ENCODE data around the gene DPYD.

Gene DPYD

DNA sequence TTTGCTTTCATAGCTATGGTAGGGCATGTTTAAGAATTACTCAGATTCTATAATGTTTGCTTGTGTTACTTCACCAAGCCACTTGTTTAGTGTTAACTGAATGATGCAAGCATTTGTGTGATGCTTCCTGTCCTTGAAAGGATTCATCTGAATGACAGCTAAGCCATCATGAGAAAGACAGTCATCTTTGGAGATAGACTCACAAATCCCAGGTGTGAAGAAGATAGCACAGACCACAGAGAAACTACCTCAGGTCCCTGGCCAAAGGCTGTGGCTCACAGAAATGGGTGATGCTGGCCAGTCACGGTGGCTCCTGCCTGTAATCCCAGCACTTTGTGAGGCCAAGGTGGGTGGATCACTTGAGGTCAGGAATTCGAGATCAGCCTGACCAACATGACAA lies 321.4 kb downstream of the DPYD start:
- intact Hi-C loops (cut with DNase I; ENCODE audit: low total_unique reads): no loop called here
- Histone ChIP-seq H3K27ac (no peak overlapping the region), H3K36me3 (peaks cover 0 to under 1% (median 0%) of the 10 kb centered on the region in 3 donors), H3K4me3 (no peak overlapping the region), H3K9me3 (no peaks in the 10 kb centered on the region), H3K4me1 (no peaks in the 10 kb centered on the region), H3K27me3 (no peaks in the 10 kb centered on the region)
- TF ChIP-seq, protein P1, sequence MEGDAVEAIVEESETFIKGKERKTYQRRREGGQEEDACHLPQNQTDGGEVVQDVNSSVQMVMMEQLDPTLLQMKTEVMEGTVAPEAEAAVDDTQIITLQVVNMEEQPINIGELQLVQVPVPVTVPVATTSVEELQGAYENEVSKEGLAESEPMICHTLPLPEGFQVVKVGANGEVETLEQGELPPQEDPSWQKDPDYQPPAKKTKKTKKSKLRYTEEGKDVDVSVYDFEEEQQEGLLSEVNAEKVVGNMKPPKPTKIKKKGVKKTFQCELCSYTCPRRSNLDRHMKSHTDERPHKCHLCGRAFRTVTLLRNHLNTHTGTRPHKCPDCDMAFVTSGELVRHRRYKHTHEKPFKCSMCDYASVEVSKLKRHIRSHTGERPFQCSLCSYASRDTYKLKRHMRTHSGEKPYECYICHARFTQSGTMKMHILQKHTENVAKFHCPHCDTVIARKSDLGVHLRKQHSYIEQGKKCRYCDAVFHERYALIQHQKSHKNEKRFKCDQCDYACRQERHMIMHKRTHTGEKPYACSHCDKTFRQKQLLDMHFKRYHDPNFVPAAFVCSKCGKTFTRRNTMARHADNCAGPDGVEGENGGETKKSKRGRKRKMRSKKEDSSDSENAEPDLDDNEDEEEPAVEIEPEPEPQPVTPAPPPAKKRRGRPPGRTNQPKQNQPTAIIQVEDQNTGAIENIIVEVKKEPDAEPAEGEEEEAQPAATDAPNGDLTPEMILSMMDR (IDR thresholded peaks at IDR 0.05): no peak
- no peak for DNase-seq

- Histone ChIP-seq H3K27me3 (no peaks in the 10 kb centered on the region), H3K4me1 (no peaks in the 10 kb centered on the region), H3K9me3 (no peaks in the 10 kb centered on the region), H3K27ac (no peak overlapping the region), H3K36me3 (peaks cover 5 to 11% (median 10%) of the 10 kb centered on the region in 3 donors), H3K4me3 (no peak overlapping the region)
- TF ChIP-seq, protein P1 (IDR thresholded peaks at IDR 0.05): no peak
- DNase-seq: no peak
- intact Hi-C loops (cut with DNase I; ENCODE audit: low total_unique reads): no loop called here
These were observed 327.6 kb downstream of the DPYD start for GRCh38 chr1:97593192-97593591.

DNA sequence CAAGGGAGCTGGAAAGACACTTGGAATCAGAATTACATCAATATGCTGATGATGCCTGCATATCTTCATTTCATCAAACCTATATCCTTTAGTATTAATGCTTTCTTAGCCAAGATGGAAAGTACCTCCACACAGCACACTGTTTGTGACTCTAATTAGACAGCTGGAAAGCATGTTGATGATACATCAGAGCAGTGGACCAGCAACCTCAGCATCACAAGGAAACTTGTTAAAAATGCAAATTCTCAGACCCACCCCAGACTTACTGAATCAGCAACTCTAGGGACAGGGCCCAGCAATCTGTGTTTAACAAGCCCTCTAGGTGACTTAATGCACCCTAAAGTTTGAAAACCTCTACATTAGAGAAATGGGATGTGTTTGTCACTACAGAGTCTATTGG lies 332.1 kb downstream of the DPYD start:
- intact Hi-C loops (cut with DNase I; ENCODE audit: low total_unique reads): no loop called here
- Histone ChIP-seq H3K27me3 (no peaks in the 10 kb centered on the region), H3K27ac (no peak overlapping the region), H3K4me3 (no peak overlapping the region), H3K36me3 (peaks cover 0 to 16% (median 11%) of the 10 kb centered on the region in 3 donors), H3K4me1 (no peaks in the 10 kb centered on the region), H3K9me3 (no peaks in the 10 kb centered on the region)
- TF ChIP-seq, protein P1 (IDR thresholded peaks at IDR 0.05): no peak
- DNase-seq: no peak

DNA sequence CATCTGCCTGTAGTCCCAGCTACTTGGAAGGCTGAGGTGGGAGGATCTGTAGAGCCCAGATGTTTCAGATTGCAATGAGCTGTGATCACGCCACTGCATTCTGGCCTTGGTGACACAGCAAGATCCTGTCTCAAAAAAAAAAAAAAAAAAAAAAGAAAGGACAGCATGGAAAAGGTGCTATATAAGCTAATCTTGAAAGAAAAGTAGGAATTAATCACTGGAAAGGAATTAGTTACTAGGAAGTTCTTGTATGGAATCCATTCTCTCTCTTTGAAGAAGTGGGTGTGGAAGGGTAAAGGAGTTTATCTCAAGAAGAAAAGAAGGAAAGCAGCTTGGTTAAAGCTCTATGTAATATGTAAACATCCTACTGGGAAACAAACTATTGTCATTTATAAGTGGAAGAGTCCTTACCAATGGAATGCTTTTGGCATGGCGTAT lies 339.2 kb downstream of the DPYD start:
- no peak for DNase-seq
- H3K27ac ChIP-seq: no peak overlapping the region
- H3K36me3 ChIP-seq: no peaks in the 10 kb centered on the region
- H3K4me1 ChIP-seq: no peaks in the 10 kb centered on the region
- no peaks in the 10 kb centered on the region for H3K9me3 ChIP-seq
- no peaks in the 10 kb centered on the region for H3K27me3 ChIP-seq
- intact Hi-C loops (cut with DNase I; ENCODE audit: low total_unique reads): no loop called here
- H3K4me3 ChIP-seq: no peak overlapping the region
- TF ChIP-seq, protein P1 (IDR thresholded peaks at IDR 0.05): no peak

GRCh38 chr1:97577613-97578012 lies 343.2 kb downstream of the DPYD start:
- no peak for DNase-seq
- Histone ChIP-seq H3K4me1 (no peaks in the 10 kb centered on the region), H3K9me3 (no peaks in the 10 kb centered on the region), H3K36me3 (no peaks in the 10 kb centered on the region), H3K27ac (no peak overlapping the region), H3K4me3 (no peak overlapping the region), H3K27me3 (no peaks in the 10 kb centered on the region)
- intact Hi-C loops (cut with DNase I; ENCODE audit: low total_unique reads): no loop called here
- TF ChIP-seq, protein P1 (IDR thresholded peaks at IDR 0.05): no peak

DNA sequence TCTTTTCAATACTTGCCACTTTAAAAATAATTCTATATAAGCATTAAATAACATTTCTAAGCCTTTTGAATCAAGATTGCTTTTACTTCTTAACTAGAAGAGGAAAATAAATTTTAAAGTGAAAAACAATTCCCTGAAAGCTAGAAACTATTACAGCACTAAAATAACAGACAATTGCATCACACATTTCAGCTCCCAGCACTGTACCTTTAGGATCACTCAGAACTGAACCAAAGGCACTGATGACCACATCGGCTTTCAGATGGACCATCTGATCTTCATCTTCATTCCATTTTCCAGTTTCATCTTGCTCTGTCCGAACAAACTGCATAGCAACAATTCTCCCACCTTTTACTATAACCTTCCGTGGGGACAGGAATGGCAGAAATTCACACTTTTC lies 347.3 kb downstream of the DPYD start:
- TF ChIP-seq, protein P1 (IDR thresholded peaks at IDR 0.05): no peak
- H3K4me1 ChIP-seq: peaks cover 0 to 3% (median 0%) of the 10 kb centered on the region in 4 donors
- intact Hi-C loops (cut with DNase I; ENCODE audit: low total_unique reads): no loop called here
- H3K9me3 ChIP-seq: no peaks in the 10 kb centered on the region
- no peak overlapping the region for H3K27ac ChIP-seq
- DNase-seq: no peak
- no peaks in the 10 kb centered on the region for H3K36me3 ChIP-seq
- no peak overlapping the region for H3K4me3 ChIP-seq
- H3K27me3 ChIP-seq: no peaks in the 10 kb centered on the region
